HG03095 (cell line): Measurements from ENCODE around the gene SPAG16.
A peak's percentile ranks its signal among the peaks of the same experiment; 100 is the strongest.

Experiments used
- ATAC-seq: cut with Tn5 transposase; IDR thresholded peaks from one replicate; pipeline ENCODE4 v1.9.1; 2021; ENCODE audit warnings: moderate library complexity; ENCODE audit not compliant: unreplicated experiment

The SPAG16 gene

DNA sequence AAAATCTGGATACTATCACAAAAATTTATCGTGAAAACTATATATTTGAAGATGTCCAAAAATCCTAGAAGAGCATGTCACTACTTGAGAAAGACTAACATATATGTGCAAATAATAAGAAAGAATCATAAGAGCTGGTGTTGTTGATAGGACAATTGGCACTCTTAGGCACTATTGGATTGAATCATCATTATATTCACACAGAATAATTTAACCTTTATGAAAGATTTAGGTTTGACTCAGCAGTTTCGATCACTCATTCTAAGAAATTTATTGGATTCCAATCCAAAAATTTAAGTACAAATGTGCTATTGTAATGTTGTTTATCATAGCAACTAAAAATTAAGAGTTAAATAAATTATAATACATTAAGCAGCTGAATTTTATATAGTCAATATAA is 503.6 kb downstream of the SPAG16 start:
- no peak for ATAC-seq

DNA sequence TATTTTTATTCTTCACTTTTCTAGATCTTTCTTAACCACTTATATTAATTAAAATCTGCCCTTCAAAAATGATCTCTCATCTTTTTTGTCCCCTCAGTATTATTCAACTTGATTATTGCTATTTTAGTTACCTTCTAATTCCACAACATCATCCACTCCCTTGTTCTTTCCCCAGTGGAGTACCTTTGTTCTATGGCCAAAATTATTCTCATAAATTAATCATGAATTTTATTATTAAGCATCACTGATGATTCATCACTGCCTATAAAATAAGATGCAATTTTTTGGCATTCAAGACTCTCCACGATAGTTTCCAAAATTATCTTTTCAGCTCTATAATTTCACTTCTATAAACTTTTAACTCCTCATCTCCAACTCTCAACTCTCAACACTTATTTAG is 505.7 kb downstream of the SPAG16 start:
- no peak for ATAC-seq

- no peak for ATAC-seq
Observed at GRCh38 chr2:213792045-213792444, 507.8 kb downstream of the SPAG16 start.

DNA sequence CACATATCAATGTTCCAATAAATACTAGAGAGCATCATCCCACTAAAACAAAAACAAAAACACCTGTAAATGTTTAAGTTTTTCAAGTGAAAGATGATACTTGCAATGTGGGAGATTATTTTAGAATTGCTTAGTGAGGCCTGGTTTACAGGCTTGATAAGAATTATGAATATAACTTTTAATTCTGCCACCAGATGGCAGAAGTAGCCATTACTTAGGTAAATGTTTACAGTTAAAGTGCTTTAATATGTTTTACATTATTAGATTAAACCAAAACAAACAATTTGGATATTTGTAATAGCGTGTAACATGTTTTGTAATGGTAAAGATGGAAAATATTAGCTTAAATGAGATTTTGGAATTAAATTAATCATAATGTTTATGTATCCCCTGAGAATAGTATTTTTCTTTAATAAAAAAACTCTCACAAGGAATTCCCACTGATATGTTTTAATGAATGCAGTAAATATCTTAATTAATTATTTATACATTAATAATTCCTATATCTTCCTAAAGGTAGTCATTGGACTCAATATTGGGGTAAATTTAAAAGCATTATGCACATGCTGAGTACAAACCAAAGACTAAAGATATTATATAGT is 522.0 kb downstream of the SPAG16 start:
- ATAC-seq: no peak

DNA sequence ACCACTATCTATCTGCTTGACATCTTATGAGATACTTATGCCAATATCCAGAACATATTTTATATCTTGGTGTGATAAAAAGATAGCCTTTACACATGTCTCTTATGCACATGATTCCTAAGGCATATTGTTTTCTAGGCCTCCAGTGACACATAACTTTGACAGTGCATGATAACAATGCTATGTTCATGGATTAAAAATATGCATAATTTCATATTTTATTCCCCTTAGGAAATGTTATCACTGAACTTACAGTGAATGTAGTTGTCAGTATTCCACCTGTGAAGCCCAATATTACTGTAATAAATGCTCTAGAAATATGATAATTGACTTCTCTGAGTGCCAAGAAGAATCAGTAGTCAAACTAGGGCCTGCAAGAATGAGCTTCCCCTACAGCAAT is 532.3 kb downstream of the SPAG16 start:
- no peak for ATAC-seq

DNA sequence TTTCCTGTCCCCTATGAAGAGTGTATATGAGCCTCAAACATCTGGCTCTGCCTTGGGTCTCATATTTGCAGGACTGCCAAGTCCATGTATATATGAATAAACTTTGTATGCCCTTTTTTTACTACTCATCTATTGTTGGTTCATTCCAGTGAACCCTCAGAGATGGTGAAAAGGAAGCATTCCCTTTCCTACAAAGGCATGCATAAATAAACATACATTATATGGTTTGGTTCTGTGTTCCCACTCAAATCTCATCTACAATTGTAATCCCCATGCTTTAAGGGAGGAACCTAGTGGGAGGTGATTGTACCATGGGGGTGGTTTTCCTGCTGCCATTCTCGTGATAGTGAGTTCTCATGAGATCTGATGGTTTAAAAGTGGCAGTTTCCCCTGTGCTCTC is 534.2 kb downstream of the SPAG16 start:
- no peak for ATAC-seq

GRCh38 chr2:213834331-213834730 is 550.1 kb downstream of the SPAG16 start:
- no peak for ATAC-seq

GRCh38 chr2:213834746-213835145 is 550.5 kb downstream of the SPAG16 start:
- no peak for ATAC-seq

GRCh38 chr2:213846856-213847255 is 562.6 kb downstream of the SPAG16 start:
- ATAC-seq: no peak

- no peak for ATAC-seq
Observed at GRCh38 chr2:213847316-213847715, 563.1 kb downstream of the SPAG16 start.

- ATAC-seq: no peak
Observed at GRCh38 chr2:213848631-213849030, 564.4 kb downstream of the SPAG16 start.

GRCh38 chr2:213861638-213862037 is 577.4 kb downstream of the SPAG16 start:
- no peak for ATAC-seq

- ATAC-seq: no peak
Observed at GRCh38 chr2:213862407-213863076, 578.3 kb downstream of the SPAG16 start.

DNA sequence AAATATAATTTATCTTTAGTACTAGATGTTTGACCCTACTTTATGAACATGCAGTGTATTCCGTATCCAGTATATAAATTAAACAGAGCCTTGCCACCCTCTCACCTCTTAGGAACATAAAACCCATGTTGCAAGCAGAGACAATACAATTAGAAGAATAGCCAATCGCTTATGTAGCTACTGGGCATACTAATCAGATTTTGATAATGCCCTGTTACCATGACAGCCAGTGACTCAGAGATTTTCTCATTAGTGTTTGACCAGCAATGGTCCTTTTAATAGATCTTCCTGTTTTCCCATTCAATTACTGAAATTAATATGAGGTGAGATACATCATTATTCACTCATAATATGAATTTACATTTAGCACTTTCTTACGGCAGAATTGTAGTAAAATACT is 579.3 kb downstream of the SPAG16 start:
- ATAC-seq: no peak

- no peak for ATAC-seq
Observed at GRCh38 chr2:213868526-213868925, 584.3 kb downstream of the SPAG16 start.

- ATAC-seq: no peak
Observed at GRCh38 chr2:213885485-213885884, 601.2 kb downstream of the SPAG16 start.

- ATAC-seq: no peak
Observed at GRCh38 chr2:213914510-213914909, 630.2 kb downstream of the SPAG16 start.

- ATAC-seq: no peak
Observed at GRCh38 chr2:213920014-213920413, 635.8 kb downstream of the SPAG16 start.

DNA sequence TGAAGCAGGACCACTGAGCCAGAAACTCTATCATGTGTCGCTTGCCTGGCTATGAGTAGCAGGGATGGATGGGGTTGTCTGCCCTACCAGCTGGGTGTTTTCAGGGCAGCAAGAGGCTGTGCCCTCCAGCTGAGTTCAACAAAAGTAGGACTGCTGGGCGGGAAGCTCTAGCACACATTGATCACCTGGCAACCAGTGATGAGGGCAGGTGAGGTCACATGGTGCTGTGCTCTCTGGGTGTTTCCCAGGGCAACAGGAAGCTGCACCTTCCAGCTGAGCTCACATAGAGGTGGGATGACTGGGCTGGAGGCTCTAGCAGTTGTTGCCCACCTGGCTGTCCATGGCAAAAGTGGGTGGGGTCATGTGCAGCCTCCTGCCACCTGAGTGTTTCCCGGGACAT is 639.3 kb downstream of the SPAG16 start:
- no peak for ATAC-seq

GRCh38 chr2:213934560-213934959 is 650.3 kb downstream of the SPAG16 start:
- peak; percentile 96 for ATAC-seq

DNA sequence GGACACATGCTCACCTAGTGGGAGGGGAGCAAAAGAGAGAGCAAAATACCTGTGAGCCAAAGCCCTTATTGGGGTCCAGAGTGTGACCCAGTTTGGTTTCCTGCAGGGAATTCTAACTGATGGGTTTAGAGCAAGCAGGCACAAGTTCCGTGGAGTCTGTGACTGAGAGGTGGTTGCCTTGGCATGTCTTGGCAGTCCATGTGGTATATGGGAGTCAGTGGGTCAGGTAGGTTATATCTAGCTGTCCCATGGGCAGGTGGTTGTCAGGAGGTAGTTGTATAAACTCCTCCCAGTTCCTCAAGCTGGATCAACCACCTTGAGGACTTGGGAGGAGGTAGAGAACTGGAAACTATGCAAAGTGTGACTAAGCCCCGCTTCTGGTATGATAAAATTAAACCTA is 673.8 kb downstream of the SPAG16 start:
- ATAC-seq: no peak

- peak; percentile 55 for ATAC-seq
Observed at GRCh38 chr2:213959589-213959988, 675.3 kb downstream of the SPAG16 start.

DNA sequence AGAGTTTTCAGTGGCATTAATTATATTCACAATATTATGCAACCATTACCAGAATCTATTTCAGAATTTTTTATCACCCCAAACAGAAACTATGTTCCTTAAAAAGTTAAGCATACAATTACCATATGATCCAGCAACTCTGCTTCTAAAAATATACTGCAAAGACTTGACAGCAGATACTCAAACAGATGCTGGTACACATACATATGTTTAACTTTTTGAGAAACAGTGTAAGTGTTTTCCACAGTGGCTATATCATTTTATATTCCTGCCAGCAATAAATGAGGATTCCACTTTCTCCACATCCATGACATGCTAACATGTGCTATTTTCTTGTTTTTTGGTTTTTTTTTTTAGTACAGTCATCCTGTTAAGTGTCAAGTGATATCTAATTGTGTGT is 687.3 kb downstream of the SPAG16 start:
- no peak for ATAC-seq
